ENCODE results near the gene PHYKPL. TPM values are rescaled to one million over a fixed set of nuclear protein-coding genes. Genes with fewer than 3 reads are reported as not detected.

PHYKPL gene
- total RNA-seq, 1 experiment from 2014 or later, result 78.2 TPM

DNA sequence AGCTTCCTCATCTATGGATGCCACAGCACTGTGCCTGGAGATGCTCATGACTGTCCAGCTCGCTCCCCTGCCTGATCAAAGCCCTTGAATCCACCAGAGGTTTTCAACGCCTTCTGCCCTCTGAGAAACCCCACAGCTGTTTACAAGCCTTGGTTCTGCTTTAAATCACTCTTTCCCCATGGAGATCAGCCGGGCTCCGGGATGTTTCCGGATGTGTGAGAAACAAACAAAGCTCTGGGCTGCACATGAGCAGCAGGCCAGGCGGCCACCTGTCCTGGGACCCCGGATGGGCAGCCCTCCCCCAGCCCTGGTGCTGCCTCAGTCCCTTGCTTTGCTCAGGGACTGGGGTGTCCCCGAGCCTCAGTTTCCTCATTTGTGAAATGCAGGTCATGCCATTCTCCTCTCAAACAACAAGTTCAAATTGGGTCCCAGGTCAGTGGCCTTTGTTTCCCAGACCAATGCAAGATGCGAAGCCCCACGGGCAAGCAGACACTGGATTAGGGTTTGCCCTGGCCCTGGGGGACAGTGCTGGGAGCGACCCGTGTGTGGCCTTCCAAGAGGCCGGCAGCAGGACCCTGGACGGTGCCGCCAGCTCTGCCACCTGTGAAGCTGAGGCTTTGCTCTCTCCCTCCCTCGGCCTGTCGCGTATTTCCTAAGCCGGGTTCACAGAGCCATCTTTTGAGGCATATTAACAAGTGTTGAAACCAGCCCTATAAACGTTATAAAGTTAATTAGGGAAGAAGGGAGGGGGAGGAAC, 42.4 kb upstream of the PHYKPL start:
- Mint-ChIP-seq H3K36me3 (ENCODE audit: insufficient read depth, unreplicated experiment) (peaks cover 5% of the 10 kb centered on the region), H3K4me3 (ENCODE audit: unreplicated experiment) (no peak overlapping the region), H3K27me3 (ENCODE audit: insufficient read depth, unreplicated experiment) (peaks cover 6% of the 10 kb centered on the region), H3K4me1 (ENCODE audit: low read depth, unreplicated experiment) (no peaks in the 10 kb centered on the region), H3K27ac (ENCODE audit: unreplicated experiment) (no peak overlapping the region), H3K9me3 (ENCODE audit: unreplicated experiment) (no peaks in the 10 kb centered on the region)
- TF ChIP-seq, protein P1, sequence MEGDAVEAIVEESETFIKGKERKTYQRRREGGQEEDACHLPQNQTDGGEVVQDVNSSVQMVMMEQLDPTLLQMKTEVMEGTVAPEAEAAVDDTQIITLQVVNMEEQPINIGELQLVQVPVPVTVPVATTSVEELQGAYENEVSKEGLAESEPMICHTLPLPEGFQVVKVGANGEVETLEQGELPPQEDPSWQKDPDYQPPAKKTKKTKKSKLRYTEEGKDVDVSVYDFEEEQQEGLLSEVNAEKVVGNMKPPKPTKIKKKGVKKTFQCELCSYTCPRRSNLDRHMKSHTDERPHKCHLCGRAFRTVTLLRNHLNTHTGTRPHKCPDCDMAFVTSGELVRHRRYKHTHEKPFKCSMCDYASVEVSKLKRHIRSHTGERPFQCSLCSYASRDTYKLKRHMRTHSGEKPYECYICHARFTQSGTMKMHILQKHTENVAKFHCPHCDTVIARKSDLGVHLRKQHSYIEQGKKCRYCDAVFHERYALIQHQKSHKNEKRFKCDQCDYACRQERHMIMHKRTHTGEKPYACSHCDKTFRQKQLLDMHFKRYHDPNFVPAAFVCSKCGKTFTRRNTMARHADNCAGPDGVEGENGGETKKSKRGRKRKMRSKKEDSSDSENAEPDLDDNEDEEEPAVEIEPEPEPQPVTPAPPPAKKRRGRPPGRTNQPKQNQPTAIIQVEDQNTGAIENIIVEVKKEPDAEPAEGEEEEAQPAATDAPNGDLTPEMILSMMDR (IDR thresholded peaks at IDR 0.05; ENCODE audit: insufficient read depth in 1 of 2, low read depth in 1 of 2, low read length in 1 of 2, severe bottlenecking in 1 of 2, unreplicated experiment in 1 of 2), result no peak
- peaks cover 17% of the 10 kb centered on the region for H3K9me3 ChIP-seq
- no TSS peak for BruUV-seq (replicated peaks)
- CTCF ChIA-PET, result no interaction called here
- no peaks in the 10 kb centered on the region for H3K36me3 ChIP-seq (ENCODE audit: control insufficient read depth, insufficient read depth, low read length)
- intact Hi-C loops (cut with micrococcal nuclease; ENCODE audit: unreplicated experiment), result no loop called here
- H3K27me3 ChIP-seq (replicated peaks; ENCODE audit: control insufficient read depth, insufficient read depth, low read length), result no peaks in the 10 kb centered on the region
- no peak overlapping the region for H3K4me3 ChIP-seq (ENCODE audit: low read depth, low read length)
- DNase-seq, result no peak
- POLR2A ChIA-PET, result no interaction called here
- H3K4me1 ChIP-seq, result no peaks in the 10 kb centered on the region

DNA sequence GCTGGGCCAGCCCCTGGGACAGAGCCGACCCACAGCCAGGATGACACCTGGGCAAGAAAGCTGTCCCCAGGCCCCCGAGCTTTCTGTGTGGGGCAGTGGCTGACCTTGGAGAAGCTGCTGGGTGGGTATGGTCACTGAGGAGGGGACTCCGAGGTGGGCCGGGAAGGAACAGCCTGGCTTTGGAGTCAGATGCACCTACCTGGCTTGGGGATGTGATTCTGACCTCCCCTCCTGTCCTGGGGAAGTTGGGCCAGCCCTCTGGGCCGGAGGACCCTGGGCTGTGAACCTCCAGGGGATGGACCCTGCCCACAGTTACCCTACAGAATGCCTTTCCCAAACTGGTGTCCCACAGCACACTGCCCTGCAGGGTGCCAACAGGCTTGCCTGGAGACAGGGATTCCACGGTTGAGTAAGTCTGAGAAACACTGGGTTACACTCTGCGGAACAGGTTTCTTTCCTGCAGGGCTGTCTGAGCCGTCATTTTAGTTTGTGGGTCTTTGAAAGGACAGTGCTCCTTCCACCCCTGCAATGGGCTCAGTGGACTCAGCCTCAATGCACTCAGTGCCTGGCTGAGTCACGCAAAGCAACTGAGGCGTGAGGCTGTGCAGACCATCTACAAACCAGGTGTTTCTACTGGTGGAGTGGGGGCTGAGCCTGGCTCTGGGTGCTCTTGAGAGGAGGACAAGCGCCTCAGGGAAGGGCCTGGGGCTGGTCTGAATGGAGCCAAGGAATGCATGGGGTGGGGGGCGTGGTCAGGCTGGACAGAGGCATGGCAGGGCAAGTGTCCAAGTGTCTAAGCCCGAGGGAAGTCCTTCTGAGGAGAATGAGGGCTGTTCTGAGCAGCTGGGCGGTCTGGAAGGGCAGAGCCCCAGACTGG, 41.3 kb upstream of the PHYKPL start:
- Mint-ChIP-seq H3K4me3 (ENCODE audit: unreplicated experiment) (no peak overlapping the region), H3K36me3 (ENCODE audit: insufficient read depth, unreplicated experiment) (no peaks in the 10 kb centered on the region), H3K4me1 (ENCODE audit: low read depth, unreplicated experiment) (no peaks in the 10 kb centered on the region), H3K27ac (ENCODE audit: unreplicated experiment) (no peak overlapping the region), H3K9me3 (ENCODE audit: unreplicated experiment) (no peaks in the 10 kb centered on the region), H3K27me3 (ENCODE audit: insufficient read depth, unreplicated experiment) (peaks cover 3% of the 10 kb centered on the region)
- ChIA-PET POLR2A (no interaction called here), CTCF (no interaction called here)
- Histone ChIP-seq H3K27me3 (replicated peaks; ENCODE audit: control insufficient read depth, insufficient read depth, low read length) (no peaks in the 10 kb centered on the region), H3K36me3 (ENCODE audit: control insufficient read depth, insufficient read depth, low read length) (no peaks in the 10 kb centered on the region), H3K9me3 (peaks cover 17% of the 10 kb centered on the region), H3K4me1 (no peaks in the 10 kb centered on the region), H3K4me3 (ENCODE audit: low read depth, low read length) (no peak overlapping the region)
- DNase-seq, result peak in 1 of 2 experiments; percentile 59
- no TSS peak for BruUV-seq (replicated peaks)
- intact Hi-C loops (cut with micrococcal nuclease; ENCODE audit: unreplicated experiment), result no loop called here
- TF ChIP-seq, protein P1 (IDR thresholded peaks at IDR 0.05; ENCODE audit: insufficient read depth in 1 of 2, low read depth in 1 of 2, low read length in 1 of 2, severe bottlenecking in 1 of 2, unreplicated experiment in 1 of 2), result no peak

DNA sequence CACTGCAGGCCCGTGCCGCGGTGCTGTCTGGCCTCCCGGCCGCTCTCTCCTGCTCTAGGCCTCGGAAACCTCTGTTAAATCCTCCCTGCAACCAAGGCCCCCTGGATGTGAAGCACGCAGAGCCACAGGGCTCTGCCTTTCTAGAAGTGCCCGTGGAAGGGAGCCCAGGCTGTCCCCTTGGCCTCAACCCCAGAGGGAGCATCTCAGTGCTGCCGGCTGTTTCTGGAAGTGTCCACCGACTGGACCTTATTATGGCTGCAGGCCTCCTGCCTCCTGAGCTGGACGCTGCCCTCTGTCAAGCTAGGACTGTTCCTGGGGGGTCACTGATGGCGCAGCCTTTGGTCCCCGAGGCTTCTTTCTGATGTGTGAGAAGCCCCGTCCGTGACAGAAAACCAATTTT, 40.4 kb upstream of the PHYKPL start:
- H3K36me3 ChIP-seq (ENCODE audit: control insufficient read depth, insufficient read depth, low read length), result no peaks in the 10 kb centered on the region
- TF ChIP-seq, protein P1 (IDR thresholded peaks at IDR 0.05; ENCODE audit: insufficient read depth in 1 of 2, low read depth in 1 of 2, low read length in 1 of 2, severe bottlenecking in 1 of 2, unreplicated experiment in 1 of 2), result no peak
- ChIA-PET POLR2A (no interaction called here), CTCF (no interaction called here)
- H3K4me1 ChIP-seq, result no peaks in the 10 kb centered on the region
- Mint-ChIP-seq H3K9me3 (ENCODE audit: unreplicated experiment) (no peaks in the 10 kb centered on the region), H3K27me3 (ENCODE audit: insufficient read depth, unreplicated experiment) (peaks cover 3% of the 10 kb centered on the region), H3K27ac (ENCODE audit: unreplicated experiment) (no peak overlapping the region), H3K4me3 (ENCODE audit: unreplicated experiment) (no peak overlapping the region), H3K36me3 (ENCODE audit: insufficient read depth, unreplicated experiment) (no peaks in the 10 kb centered on the region), H3K4me1 (ENCODE audit: low read depth, unreplicated experiment) (no peaks in the 10 kb centered on the region)
- no peak for DNase-seq
- no peak overlapping the region for H3K4me3 ChIP-seq (ENCODE audit: low read depth, low read length)
- intact Hi-C loops (cut with micrococcal nuclease; ENCODE audit: unreplicated experiment), result no loop called here
- H3K27me3 ChIP-seq (replicated peaks; ENCODE audit: control insufficient read depth, insufficient read depth, low read length), result no peaks in the 10 kb centered on the region
- peaks cover 17% of the 10 kb centered on the region for H3K9me3 ChIP-seq
- no TSS peak for BruUV-seq (replicated peaks)
